Stimulated activated CD4-positive, alpha-beta T cell treated with anti-CD3 and anti-CD28 coated beads, TNF-alpha, amount 100 ng/mL, for 4 hours (primary cell): ENCODE results near the gene TRIP10.

ENCODE experiments used
- DNase-seq, 3 experiments: peaks; one replicate each; pipeline ENCODE4 v3.0.0-alpha.2; 2020; ENCODE audit warnings: low read depth in 3 of 3

Gene TRIP10

GRCh38 chr19:6725513-6726231 lies 13.8 kb upstream of the TRIP10 start:
- no peak for DNase-seq

DNA sequence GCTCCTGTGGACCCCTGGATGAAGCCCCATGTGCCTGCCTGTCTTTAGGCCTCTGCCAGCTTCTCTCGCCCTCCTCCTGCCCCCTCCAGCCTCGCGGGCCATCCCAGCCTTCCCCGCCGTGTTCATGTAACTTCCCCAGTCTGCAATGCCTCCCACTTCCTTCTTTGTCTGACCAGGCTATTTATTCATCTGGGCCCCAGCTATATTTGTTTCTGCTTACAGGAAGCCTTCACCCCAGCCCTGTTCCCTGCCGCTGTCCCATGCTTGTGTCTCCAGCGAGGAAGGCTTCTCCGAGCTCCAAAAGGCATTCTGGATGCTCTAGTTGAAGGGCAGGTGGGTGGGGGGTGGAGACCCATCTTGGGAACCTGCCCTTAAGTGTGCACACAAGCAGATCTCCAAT lies 11.1 kb upstream of the TRIP10 start:
- DNase-seq, result no peak

GRCh38 chr19:6729573-6730152 lies 9.8 kb upstream of the TRIP10 start:
- no peak for DNase-seq

- no peak for DNase-seq
Measured at GRCh38 chr19:6730153-6730804, 9.2 kb upstream of the TRIP10 start.

GRCh38 chr19:6730941-6731670 lies 8.4 kb upstream of the TRIP10 start:
- no peak for DNase-seq

DNA sequence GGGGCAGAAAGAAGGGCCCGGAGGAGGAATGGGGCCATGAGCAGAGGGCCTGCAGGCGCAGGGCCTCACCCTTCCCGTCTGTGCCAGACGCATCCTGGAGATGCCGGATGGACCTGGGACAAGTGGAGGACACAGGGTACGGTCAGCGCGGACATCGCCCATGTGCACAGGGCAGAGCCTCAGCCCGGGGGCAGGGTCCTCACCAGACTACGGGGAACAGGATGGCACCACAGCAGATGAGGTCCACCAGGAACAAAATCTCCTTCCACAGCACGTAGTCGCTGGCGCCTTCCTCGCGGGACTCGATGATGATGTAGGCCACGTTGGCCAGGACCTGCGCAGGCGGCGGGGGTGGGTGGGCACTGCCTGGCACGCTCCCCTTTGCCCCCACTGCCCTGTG lies 7.7 kb upstream of the TRIP10 start:
- DNase-seq, result no peak

DNA sequence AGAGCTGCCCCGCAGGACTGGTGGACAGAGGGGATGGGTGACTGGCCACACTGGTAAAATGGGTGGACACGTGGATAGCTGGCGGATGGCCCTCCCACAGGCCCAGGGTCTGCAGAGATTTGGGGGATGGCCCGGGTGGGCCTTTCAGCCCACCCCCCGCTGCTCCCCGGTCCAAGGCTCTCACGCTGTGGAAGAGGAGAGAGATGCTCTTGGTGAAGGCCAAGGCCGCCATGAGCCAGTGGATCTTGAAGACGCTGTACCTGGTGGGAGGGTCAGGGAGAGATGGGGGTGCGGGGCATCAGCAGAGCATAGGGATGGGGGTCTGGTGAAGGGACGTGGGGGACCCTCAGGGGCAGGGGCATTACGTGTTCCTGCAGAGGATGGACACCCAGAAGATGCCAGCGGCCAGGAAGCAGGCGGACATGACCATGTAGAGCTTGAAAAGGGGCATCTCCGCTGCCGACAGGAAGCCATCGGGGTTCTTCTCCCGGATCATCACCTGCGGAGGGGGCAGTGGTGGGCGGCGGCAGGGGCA lies 6.6 kb upstream of the TRIP10 start:
- no peak for DNase-seq

GRCh38 chr19:6733338-6734095 lies 6.0 kb upstream of the TRIP10 start:
- DNase-seq, result no peak

GRCh38 chr19:6734096-6734696 lies 5.3 kb upstream of the TRIP10 start:
- no peak for DNase-seq

- no peak for DNase-seq
Measured at GRCh38 chr19:6735181-6735911, 4.1 kb upstream of the TRIP10 start.

DNA sequence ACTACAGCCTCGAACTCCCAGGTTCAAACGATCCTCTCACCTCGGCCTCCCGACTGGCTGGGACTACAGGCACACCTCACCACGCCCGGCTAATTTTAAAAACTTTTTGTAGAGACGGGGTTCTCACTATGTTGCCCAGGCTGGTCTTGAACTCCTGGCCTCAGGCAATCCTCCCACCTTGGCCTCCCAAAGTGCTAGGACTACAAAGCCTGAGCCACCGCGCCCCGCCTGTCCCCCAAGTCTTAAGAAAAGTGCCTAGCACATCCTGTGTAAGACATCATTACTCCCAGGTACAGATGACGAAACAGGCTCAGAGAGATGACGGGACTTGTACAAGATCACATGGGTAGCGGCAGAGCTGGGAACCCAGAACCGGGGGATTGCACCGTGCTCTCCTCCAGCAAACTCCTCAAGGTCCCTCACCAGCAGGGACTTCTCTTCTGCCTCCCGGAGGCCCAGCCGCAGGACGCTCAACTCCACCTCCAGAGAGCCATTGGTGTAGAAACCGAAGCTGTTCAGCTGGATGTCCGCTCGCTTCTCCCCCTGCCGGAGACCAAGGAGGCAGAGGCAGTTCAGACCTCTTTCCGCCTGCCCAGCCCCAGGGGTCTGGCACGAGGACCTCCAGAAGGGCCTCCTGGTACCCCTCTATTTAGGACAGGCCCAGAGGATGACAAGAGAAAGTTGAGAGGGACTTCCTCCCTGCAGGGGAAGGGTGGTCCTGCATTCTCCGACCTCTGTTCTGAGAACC lies 3.1 kb upstream of the TRIP10 start:
- DNase-seq, result peak; percentile 45 to 56 (median 50)

GRCh38 chr19:6736917-6737283 lies 2.6 kb upstream of the TRIP10 start:
- DNase-seq, result no peak

DNA sequence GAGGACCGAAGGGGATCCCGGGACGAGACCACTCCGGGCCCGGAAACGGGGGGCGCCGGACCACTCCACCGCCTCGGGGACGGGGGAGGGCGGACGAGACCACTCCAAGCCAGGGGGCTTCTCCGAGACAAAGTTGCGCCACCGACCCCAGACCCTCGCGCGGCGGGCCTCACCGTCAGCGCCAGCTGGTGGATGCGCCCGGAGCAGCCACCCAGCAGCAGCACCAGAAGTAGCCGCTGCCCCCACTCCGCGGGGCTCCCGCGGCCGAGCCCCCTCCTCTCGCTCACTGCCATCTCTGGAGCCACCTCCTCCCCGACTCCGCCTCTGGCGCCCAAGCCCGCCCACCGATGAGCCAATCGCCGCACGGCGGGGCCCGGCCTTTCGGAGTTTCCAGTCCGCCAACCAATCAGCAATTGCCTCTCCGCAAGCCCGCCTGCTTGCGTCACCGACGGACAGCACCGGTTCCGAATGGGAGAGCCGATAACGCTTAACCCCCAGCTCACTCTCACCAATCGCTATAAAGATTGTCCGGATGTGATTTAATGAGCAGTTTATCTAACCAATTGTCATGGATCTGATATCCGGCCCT lies 2.1 kb upstream of the TRIP10 start, which contains the start of gene GPR108:
Gene GPR108 (minus strand): TSS at position 297 of the 589 bp plus-strand sequence. CDS start 4 bp downstream, at position 293.
- peak; percentile 96 to 99 (median 98) for DNase-seq

GRCh38 chr19:6737873-6738786 lies 1.4 kb upstream of the TRIP10 start:
- DNase-seq, result peak; percentile 63 to 66 (median 64)

GRCh38 chr19:6738787-6739389 lies 592 bp upstream of the TRIP10 start:
- DNase-seq, result no peak

DNA sequence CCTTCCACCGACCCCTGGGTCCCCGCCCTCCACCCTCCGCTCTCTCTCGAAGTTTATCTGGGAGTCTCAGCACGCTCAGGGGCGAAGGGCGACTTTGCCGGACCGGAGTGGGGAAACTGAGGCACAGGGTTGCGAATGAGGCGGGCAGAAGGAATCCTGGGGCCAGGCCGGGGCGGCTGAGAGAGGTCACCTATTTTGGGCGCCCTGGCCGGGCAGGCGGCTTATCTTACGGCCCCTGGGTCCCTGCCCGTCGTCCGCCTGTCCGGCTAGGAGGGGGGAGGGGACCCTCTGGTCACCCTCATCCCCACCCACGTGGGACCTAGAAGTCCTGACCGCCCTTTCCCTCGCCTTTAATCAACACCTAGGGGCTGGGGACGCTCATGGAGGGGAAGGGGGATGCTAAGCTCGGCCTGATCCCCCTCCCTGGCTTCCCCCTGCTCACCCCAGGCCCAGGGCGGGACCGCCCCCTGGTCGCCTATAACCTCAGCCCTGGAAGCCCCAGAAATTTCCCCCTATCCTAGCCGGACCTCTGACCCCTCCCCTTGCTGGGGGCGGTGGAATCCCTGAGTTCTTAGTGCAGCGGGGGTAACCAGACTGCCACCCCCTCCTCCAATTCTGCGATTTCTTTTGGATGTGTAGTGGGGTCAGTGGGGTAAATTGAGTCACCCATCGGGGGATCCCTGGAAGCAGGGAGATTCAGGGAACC lies 556 bp downstream of the TRIP10 start:
- DNase-seq, result no peak
